Stimulated activated CD4-positive, alpha-beta T cell treated with anti-CD3 and anti-CD28 coated beads, Interleukin-12 subunit alpha, Interleukin-12 subunit beta, amount 100 ng/mL, for 24 hours (primary cell): Measurements from ENCODE around the gene CRTC1.

Source experiments
- DNase-seq, 2 experiments: peaks; one replicate each; pipeline ENCODE4 v3.0.0-alpha.2; 2020; ENCODE audit warnings: low read depth in 2 of 2

The CRTC1 gene

GRCh38 chr19:18782559-18783225 is 99.2 kb downstream of the CRTC1 start:
- no peak for DNase-seq

- no peak for DNase-seq
These were observed 100.7 kb downstream of the CRTC1 start for GRCh38 chr19:18783958-18784785.

- DNase-seq: no peak
These were observed 101.3 kb downstream of the CRTC1 start for GRCh38 chr19:18784786-18785120.

- peak; percentile 44 to 79 for DNase-seq
These were observed 102.0 kb downstream of the CRTC1 start for GRCh38 chr19:18785179-18786124.

GRCh38 chr19:18788529-18789421 is 105.3 kb downstream of the CRTC1 start:
- no peak for DNase-seq

- DNase-seq: no peak
These were observed 106.0 kb downstream of the CRTC1 start for GRCh38 chr19:18789422-18789869.

GRCh38 chr19:18789883-18790565 is 106.5 kb downstream of the CRTC1 start:
- DNase-seq: peak in 1 of 2 experiments; percentile 22

GRCh38 chr19:18790566-18791314 is 107.3 kb downstream of the CRTC1 start, which contains the start of gene COMP:
COMP (minus strand) TSS chr19:18791305; CDS start chr19:18791269, 36 bp downstream.
- no peak for DNase-seq

- DNase-seq: no peak
These were observed 107.8 kb downstream of the CRTC1 start for GRCh38 chr19:18791315-18791678.

GRCh38 chr19:18792661-18793060 is 109.2 kb downstream of the CRTC1 start:
- no peak for DNase-seq

GRCh38 chr19:18793144-18794028 is 109.9 kb downstream of the CRTC1 start:
- no peak for DNase-seq

- DNase-seq: no peak
These were observed 110.5 kb downstream of the CRTC1 start for GRCh38 chr19:18794029-18794313.

- DNase-seq: no peak
These were observed 111.2 kb downstream of the CRTC1 start for GRCh38 chr19:18794692-18795091.

- DNase-seq: no peak
These were observed 112.1 kb downstream of the CRTC1 start for GRCh38 chr19:18795540-18795939.

- DNase-seq: no peak
These were observed 112.8 kb downstream of the CRTC1 start for GRCh38 chr19:18796239-18796638.

GRCh38 chr19:18798384-18799352 is 115.2 kb downstream of the CRTC1 start:
- DNase-seq: no peak

GRCh38 chr19:18799389-18799970 is 116.0 kb downstream of the CRTC1 start:
- DNase-seq: no peak
